ENCODE results near the gene PLEKHA7.

Gene PLEKHA7

GRCh38 chr11:16764888-16765287, 249.3 kb downstream of the PLEKHA7 start:
- DNase-seq = no peak

- DNase-seq = no peak
These were observed 250.5 kb downstream of the PLEKHA7 start for GRCh38 chr11:16763746-16764145.

- DNase-seq = no peak
These were observed 254.2 kb downstream of the PLEKHA7 start for GRCh38 chr11:16759857-16760508.

GRCh38 chr11:16758382-16759024, 255.7 kb downstream of the PLEKHA7 start:
- DNase-seq = no peak

- no peak for DNase-seq
These were observed 263.8 kb downstream of the PLEKHA7 start for GRCh38 chr11:16750417-16750816.

- no peak for DNase-seq
These were observed 264.5 kb downstream of the PLEKHA7 start for GRCh38 chr11:16749666-16750065.

GRCh38 chr11:16749092-16749491, 265.1 kb downstream of the PLEKHA7 start:
- DNase-seq = no peak

- DNase-seq = no peak
These were observed 268.1 kb downstream of the PLEKHA7 start for GRCh38 chr11:16745950-16746605.

- DNase-seq = no peak
These were observed 270.0 kb downstream of the PLEKHA7 start for GRCh38 chr11:16744128-16744725.

GRCh38 chr11:16743478-16743877, 270.7 kb downstream of the PLEKHA7 start:
- no peak for DNase-seq

GRCh38 chr11:16741473-16741872, 272.7 kb downstream of the PLEKHA7 start:
- DNase-seq = no peak

GRCh38 chr11:16738947-16739815, 275.0 kb downstream of the PLEKHA7 start:
- no peak for DNase-seq

- DNase-seq = peak; percentile 22
These were observed 275.8 kb downstream of the PLEKHA7 start, which contains the start of gene C11orf58 for GRCh38 chr11:16738193-16738946. C11orf58 (plus strand) TSS chr11:16738647; CDS start chr11:16738779, 132 bp downstream.

GRCh38 chr11:16737818-16738192, 276.4 kb downstream of the PLEKHA7 start:
- no peak for DNase-seq

Data from cortex of kidney (tissue), 1 donor.